MCF 10A (cell line): ENCODE measurements around the gene FBF1. TPM values are rescaled to one million over a fixed set of nuclear protein-coding genes. Genes with fewer than 3 reads are reported as not detected.
A peak's percentile ranks its signal among the peaks of the same experiment; 100 is the strongest.
"Not testable (repeated sequence)": the region's sequence is repeated elsewhere in the genome, so short reads cannot be mapped to it uniquely, and the experiment has no call there.

Source experiments
- BruUV-seq: library from RNA; stranded (reverse); fragments of 400-500 nt; replicated peaks from 2 replicates; lab custom pipeline; 2021; lab: Mats Ljungman, UMichigan
- CTCF ChIA-PET: fragments of 300-600 bp; sonication (Branson Sonifier 250); formaldehyde crosslinking; extraction: SDS; loops from one replicate; lab custom pipeline; 2021; ENCODE audit warnings: antibody characterized with exemption, inconsistent platforms; lab: Yijun Ruan, JAX
- POLR2A ChIA-PET: fragments of 300-600, 350-650 bp; sonication (Branson Sonifier 250); formaldehyde crosslinking; extraction: SDS; loops from one replicate; lab custom pipeline; 2020; ENCODE audit warnings: antibody characterized with exemption, inconsistent platforms; lab: Yijun Ruan, JAX
- DNase-seq: peaks from one replicate; pipeline ENCODE4 v3.0.0-alpha.2; 2018; ENCODE audit not compliant: unreplicated experiment
- H3K27ac Mint-ChIP-seq: one replicate; pipeline ENCODE4 v1.8.0; 2022; ENCODE audit warnings: mild to moderate bottlenecking, low read depth, mixed read lengths; ENCODE audit not compliant: unreplicated experiment
- H3K27me3 Mint-ChIP-seq: one replicate; pipeline ENCODE4 v1.8.0; 2022; ENCODE audit warnings: mixed read lengths; ENCODE audit not compliant: insufficient read depth, unreplicated experiment
- H3K36me3 Mint-ChIP-seq: one replicate; pipeline ENCODE4 v1.8.0; 2022; ENCODE audit warnings: mild to moderate bottlenecking, moderate library complexity, mixed read lengths; ENCODE audit not compliant: insufficient read depth, unreplicated experiment
- H3K4me1 Mint-ChIP-seq: one replicate; pipeline ENCODE4 v1.8.0; 2022; ENCODE audit warnings: mixed read lengths; ENCODE audit not compliant: insufficient read depth, unreplicated experiment
- H3K4me3 Mint-ChIP-seq: one replicate; pipeline ENCODE4 v1.8.0; 2022; ENCODE audit warnings: mild to moderate bottlenecking, moderate library complexity, mixed read lengths; ENCODE audit not compliant: unreplicated experiment
- H3K9me3 Mint-ChIP-seq: one replicate; pipeline ENCODE4 v1.8.0; 2022; ENCODE audit warnings: mixed read lengths; ENCODE audit not compliant: unreplicated experiment
- CTCF ChIP-seq: fragments of 200-600 bp; IDR thresholded peaks from one replicate; pipeline ENCODE4 v1.8.0; 2022; ENCODE audit warnings: antibody characterized with exemption, mild to moderate bottlenecking; ENCODE audit not compliant: unreplicated experiment
- intact Hi-C: fragments of 100-400 bp; cut with micrococcal nuclease; formaldehyde crosslinking; loops from 2 replicates; pipeline ENCODE4 v1.14.1; 2022
- total RNA-seq: library from RNA; stranded (reverse); gene quantifications from 2 replicates; pipeline ENCODE4 v1.2.3, GENCODE V29; 2022

The FBF1 gene
- total RNA-seq, 1 experiment from 2014 or later, result 14.0 TPM

GRCh38 chr17:75874323-75875181 is 66.3 kb downstream of the FBF1 start:
- CTCF ChIA-PET, result interaction anchor here (0.6 to 1.2 kb wide), 2 partner anchors 13 to 357 kb away, joined by 4 to 6 read pairs; no protein-coding TSS in a partner anchor
- POLR2A ChIA-PET, result interaction anchor here (0.7 to 6.7 kb wide), 10 partner anchors 19 to 206 kb away, joined by 3 to 164 read pairs (median 33); partner anchors contain the start of genes MRPL38, TRIM65, UNK and WBP2
- DNase-seq, result no peak
- no peak for TF ChIP-seq CTCF
- TSS peak; percentile 26 for BruUV-seq
- intact Hi-C loops, result no loop called here
- Mint-ChIP-seq H3K4me1 (peaks cover 24% of the 10 kb centered on the region), H3K36me3 (peaks cover 31% of the 10 kb centered on the region), H3K9me3 (no peaks in the 10 kb centered on the region), H3K27me3 (no peaks in the 10 kb centered on the region), H3K27ac (no peak overlapping the region), H3K4me3 (no peak overlapping the region)

GRCh38 chr17:75873587-75874322 is 67.1 kb downstream of the FBF1 start:
- no peak for DNase-seq
- intact Hi-C loops, result no loop called here
- H3K27ac Mint-ChIP-seq, result peak overlapping the region; percentile 78
- H3K36me3 Mint-ChIP-seq, result peaks cover 34% of the 10 kb centered on the region
- H3K4me3 Mint-ChIP-seq, result no peak overlapping the region
- CTCF ChIA-PET, result interaction anchor here (0.6 to 1.5 kb wide), 3 partner anchors 12 to 356 kb away, joined by 3 to 6 read pairs (median 4); no protein-coding TSS in a partner anchor
- H3K9me3 Mint-ChIP-seq, result no peaks in the 10 kb centered on the region
- BruUV-seq, result no TSS peak
- peaks cover 32% of the 10 kb centered on the region for H3K4me1 Mint-ChIP-seq
- POLR2A ChIA-PET, result interaction anchor here (0.6 to 2.7 kb wide), 8 partner anchors 12 to 205 kb away, joined by 3 to 32 read pairs (median 5); partner anchors contain the start of genes MRPL38 and WBP2
- no peak for TF ChIP-seq CTCF
- H3K27me3 Mint-ChIP-seq, result no peaks in the 10 kb centered on the region

- POLR2A ChIA-PET, result interaction anchor here (0.6 to 2.7 kb wide), 17 partner anchors 9 to 576 kb away, joined by 3 to 32 read pairs (median 3); partner anchors contain the start of genes MRPL38, TRIM65 and WBP2
- BruUV-seq, result no TSS peak
- no peak overlapping the region for H3K4me3 Mint-ChIP-seq
- CTCF ChIA-PET, result interaction anchor here (0.5 to 1.5 kb wide), 4 partner anchors 11 to 80 kb away, joined by 3 to 4 read pairs (median 4); no protein-coding TSS in a partner anchor
- no peaks in the 10 kb centered on the region for H3K9me3 Mint-ChIP-seq
- intact Hi-C loops, result no loop called here
- peaks cover 34% of the 10 kb centered on the region for H3K36me3 Mint-ChIP-seq
- peaks cover 33% of the 10 kb centered on the region for H3K4me1 Mint-ChIP-seq
- TF ChIP-seq CTCF, result no peak
- H3K27ac Mint-ChIP-seq, result peak overlapping the region; percentile 78
- peak; percentile 78 for DNase-seq
- H3K27me3 Mint-ChIP-seq, result no peaks in the 10 kb centered on the region
Measured at GRCh38 chr17:75872434-75873351, 68.1 kb downstream of the FBF1 start.

- Mint-ChIP-seq H3K27ac (peak overlapping the region; percentile 81), H3K36me3 (peaks cover 18% of the 10 kb centered on the region), H3K4me1 (peaks cover 20% of the 10 kb centered on the region)
- H3K9me3 Mint-ChIP-seq, H3K4me3 Mint-ChIP-seq, BruUV-seq, intact Hi-C loops, H3K27me3 Mint-ChIP-seq, DNase-seq: not testable (repeated sequence)
- ChIA-PET CTCF (interaction anchor here (0.6 to 1.0 kb wide), 2 partner anchors 9 to 40 kb away, joined by 4 to 7 read pairs; no protein-coding TSS in a partner anchor), POLR2A (interaction anchor here (1.0 to 4.6 kb wide), 3 partner anchors 10 to 86 kb away, joined by 3 to 30 read pairs (median 4); partner anchors contain the start of gene WBP2)
Measured at GRCh38 chr17:75870228-75870627, 70.6 kb downstream of the FBF1 start.
